HL-60 (cell line): ENCODE data around the gene MEG3.

Source experiments
- CTCF ChIP-seq: IDR thresholded peaks from one replicate; pipeline ENCODE4 v1.5.1; 2011; ENCODE audit warnings: low read length, control low read depth, inconsistent platforms; ENCODE audit not compliant: insufficient read depth
- POLR2AphosphoS5 ChIP-seq: IDR thresholded peaks from 2 replicates; pipeline ENCODE4 v1.6.1; 2012; ENCODE audit warnings: low read depth
- REST ChIP-seq: IDR thresholded peaks from 2 replicates; pipeline ENCODE4 v1.6.1; 2012; ENCODE audit warnings: low read depth; ENCODE audit not compliant: insufficient replicate concordance

GRCh38 chr14:100810861-100811461, 15.0 kb upstream of the MEG3 start:
- TF ChIP-seq CTCF (no peak), REST (no peak), POLR2AphosphoS5 (no peak)
